Measurements from ENCODE around the gene ANXA6.

The ANXA6 gene

GRCh38 chr5:151073280-151073679 is 84.3 kb downstream of the ANXA6 start:
- no peaks in the 10 kb centered on the region for H3K36me3 ChIP-seq (ENCODE audit: control insufficient read depth, insufficient read depth, low read length)
- H3K9me3 ChIP-seq (ENCODE audit: control insufficient read depth, insufficient read depth, low read length): no peaks in the 10 kb centered on the region
- no peaks in the 10 kb centered on the region for H3K27me3 ChIP-seq (ENCODE audit: control insufficient read depth, insufficient read depth, low read length)
- H3K9ac ChIP-seq (ENCODE audit: low read depth, low read length): no peak overlapping the region
- no peak overlapping the region for H3K4me3 ChIP-seq (ENCODE audit: low read depth, low read length)
- H3K4me1 ChIP-seq (ENCODE audit: control insufficient read depth, insufficient read depth, low read length): no peaks in the 10 kb centered on the region

- H3K4me1 ChIP-seq (ENCODE audit: control insufficient read depth, insufficient read depth, low read length): no peaks in the 10 kb centered on the region
- no peaks in the 10 kb centered on the region for H3K27me3 ChIP-seq (ENCODE audit: control insufficient read depth, insufficient read depth, low read length)
- no peak overlapping the region for H3K4me3 ChIP-seq (ENCODE audit: low read depth, low read length)
- H3K36me3 ChIP-seq (ENCODE audit: control insufficient read depth, insufficient read depth, low read length): no peaks in the 10 kb centered on the region
- no peaks in the 10 kb centered on the region for H3K9me3 ChIP-seq (ENCODE audit: control insufficient read depth, insufficient read depth, low read length)
- H3K9ac ChIP-seq (ENCODE audit: low read depth, low read length): no peak overlapping the region
Measured at GRCh38 chr5:151072630-151073025, 85.0 kb downstream of the ANXA6 start.

GRCh38 chr5:151071848-151072629 is 85.5 kb downstream of the ANXA6 start:
- Histone ChIP-seq H3K36me3 (ENCODE audit: control insufficient read depth, insufficient read depth, low read length) (no peaks in the 10 kb centered on the region), H3K4me3 (ENCODE audit: low read depth, low read length) (no peak overlapping the region), H3K4me1 (ENCODE audit: control insufficient read depth, insufficient read depth, low read length) (no peaks in the 10 kb centered on the region), H3K27me3 (ENCODE audit: control insufficient read depth, insufficient read depth, low read length) (no peaks in the 10 kb centered on the region), H3K9me3 (ENCODE audit: control insufficient read depth, insufficient read depth, low read length) (no peaks in the 10 kb centered on the region), H3K9ac (ENCODE audit: low read depth, low read length) (no peak overlapping the region)

- Histone ChIP-seq H3K36me3 (ENCODE audit: control insufficient read depth, insufficient read depth, low read length) (no peaks in the 10 kb centered on the region), H3K4me1 (ENCODE audit: control insufficient read depth, insufficient read depth, low read length) (no peaks in the 10 kb centered on the region), H3K4me3 (ENCODE audit: low read depth, low read length) (no peak overlapping the region), H3K9me3 (ENCODE audit: control insufficient read depth, insufficient read depth, low read length) (no peaks in the 10 kb centered on the region), H3K27me3 (ENCODE audit: control insufficient read depth, insufficient read depth, low read length) (no peaks in the 10 kb centered on the region), H3K9ac (ENCODE audit: low read depth, low read length) (no peak overlapping the region)
Measured at GRCh38 chr5:151071021-151071420, 86.6 kb downstream of the ANXA6 start.

GRCh38 chr5:151070449-151070848 is 87.1 kb downstream of the ANXA6 start:
- no peaks in the 10 kb centered on the region for H3K4me1 ChIP-seq (ENCODE audit: control insufficient read depth, insufficient read depth, low read length)
- no peak overlapping the region for H3K9ac ChIP-seq (ENCODE audit: low read depth, low read length)
- H3K4me3 ChIP-seq (ENCODE audit: low read depth, low read length): no peak overlapping the region
- H3K27me3 ChIP-seq (ENCODE audit: control insufficient read depth, insufficient read depth, low read length): no peaks in the 10 kb centered on the region
- no peaks in the 10 kb centered on the region for H3K9me3 ChIP-seq (ENCODE audit: control insufficient read depth, insufficient read depth, low read length)
- no peaks in the 10 kb centered on the region for H3K36me3 ChIP-seq (ENCODE audit: control insufficient read depth, insufficient read depth, low read length)

GRCh38 chr5:151068433-151069197 is 89.0 kb downstream of the ANXA6 start:
- H3K9ac ChIP-seq (ENCODE audit: low read depth, low read length): no peak overlapping the region
- no peaks in the 10 kb centered on the region for H3K4me1 ChIP-seq (ENCODE audit: control insufficient read depth, insufficient read depth, low read length)
- no peaks in the 10 kb centered on the region for H3K27me3 ChIP-seq (ENCODE audit: control insufficient read depth, insufficient read depth, low read length)
- no peaks in the 10 kb centered on the region for H3K36me3 ChIP-seq (ENCODE audit: control insufficient read depth, insufficient read depth, low read length)
- no peaks in the 10 kb centered on the region for H3K9me3 ChIP-seq (ENCODE audit: control insufficient read depth, insufficient read depth, low read length)
- no peak overlapping the region for H3K4me3 ChIP-seq (ENCODE audit: low read depth, low read length)

GRCh38 chr5:151067632-151068432 is 89.7 kb downstream of the ANXA6 start:
- no peaks in the 10 kb centered on the region for H3K9me3 ChIP-seq (ENCODE audit: control insufficient read depth, insufficient read depth, low read length)
- H3K4me3 ChIP-seq (ENCODE audit: low read depth, low read length): no peak overlapping the region
- H3K4me1 ChIP-seq (ENCODE audit: control insufficient read depth, insufficient read depth, low read length): no peaks in the 10 kb centered on the region
- H3K27me3 ChIP-seq (ENCODE audit: control insufficient read depth, insufficient read depth, low read length): no peaks in the 10 kb centered on the region
- no peak overlapping the region for H3K9ac ChIP-seq (ENCODE audit: low read depth, low read length)
- H3K36me3 ChIP-seq (ENCODE audit: control insufficient read depth, insufficient read depth, low read length): no peaks in the 10 kb centered on the region

- no peaks in the 10 kb centered on the region for H3K36me3 ChIP-seq (ENCODE audit: control insufficient read depth, insufficient read depth, low read length)
- H3K9me3 ChIP-seq (ENCODE audit: control insufficient read depth, insufficient read depth, low read length): no peaks in the 10 kb centered on the region
- no peaks in the 10 kb centered on the region for H3K4me1 ChIP-seq (ENCODE audit: control insufficient read depth, insufficient read depth, low read length)
Measured at GRCh38 chr5:151066920-151067319, 90.7 kb downstream of the ANXA6 start.

GRCh38 chr5:151065609-151066008 is 92.0 kb downstream of the ANXA6 start:
- Histone ChIP-seq H3K4me1 (ENCODE audit: control insufficient read depth, insufficient read depth, low read length) (no peaks in the 10 kb centered on the region), H3K4me3 (ENCODE audit: low read depth, low read length) (no peak overlapping the region), H3K9ac (ENCODE audit: low read depth, low read length) (no peak overlapping the region), H3K9me3 (ENCODE audit: control insufficient read depth, insufficient read depth, low read length) (no peaks in the 10 kb centered on the region), H3K36me3 (ENCODE audit: control insufficient read depth, insufficient read depth, low read length) (no peaks in the 10 kb centered on the region), H3K27me3 (ENCODE audit: control insufficient read depth, insufficient read depth, low read length) (no peaks in the 10 kb centered on the region)

More at GRCh38 chr5:151066920-151067319, 90.7 kb downstream of the ANXA6 start:
- Histone ChIP-seq H3K4me3 (ENCODE audit: low read depth, low read length) (no peak overlapping the region), H3K27me3 (ENCODE audit: control insufficient read depth, insufficient read depth, low read length) (no peaks in the 10 kb centered on the region), H3K9ac (ENCODE audit: low read depth, low read length) (no peak overlapping the region)

- H3K4me3 ChIP-seq (ENCODE audit: low read depth, low read length): no peak overlapping the region
Measured at GRCh38 chr5:151064916-151065499, 92.6 kb downstream of the ANXA6 start.

GRCh38 chr5:151063142-151063989 is 94.2 kb downstream of the ANXA6 start:
- no peak overlapping the region for H3K4me3 ChIP-seq (ENCODE audit: low read depth, low read length)
- no peaks in the 10 kb centered on the region for H3K36me3 ChIP-seq (ENCODE audit: control insufficient read depth, insufficient read depth, low read length)
- no peaks in the 10 kb centered on the region for H3K4me1 ChIP-seq (ENCODE audit: control insufficient read depth, insufficient read depth, low read length)
- no peaks in the 10 kb centered on the region for H3K27me3 ChIP-seq (ENCODE audit: control insufficient read depth, insufficient read depth, low read length)
- no peaks in the 10 kb centered on the region for H3K9me3 ChIP-seq (ENCODE audit: control insufficient read depth, insufficient read depth, low read length)
- H3K9ac ChIP-seq (ENCODE audit: low read depth, low read length): no peak overlapping the region

More at GRCh38 chr5:151064916-151065499, 92.6 kb downstream of the ANXA6 start:
- H3K4me1 ChIP-seq (ENCODE audit: control insufficient read depth, insufficient read depth, low read length): no peaks in the 10 kb centered on the region
- no peak overlapping the region for H3K9ac ChIP-seq (ENCODE audit: low read depth, low read length)
- H3K27me3 ChIP-seq (ENCODE audit: control insufficient read depth, insufficient read depth, low read length): no peaks in the 10 kb centered on the region
- no peaks in the 10 kb centered on the region for H3K36me3 ChIP-seq (ENCODE audit: control insufficient read depth, insufficient read depth, low read length)
- H3K9me3 ChIP-seq (ENCODE audit: control insufficient read depth, insufficient read depth, low read length): no peaks in the 10 kb centered on the region
